ENCODE data around the gene IMPDH2.
A peak's percentile ranks its signal among the peaks of the same experiment; 100 is the strongest.
"Not testable (repeated sequence)": the region's sequence is repeated elsewhere in the genome, so short reads cannot be mapped to it uniquely, and the experiment has no call there.

The IMPDH2 gene

GRCh38 chr3:49021213-49021812 lies 7.9 kb downstream of the IMPDH2 start:
- DNase-seq, result peak; percentile 98

DNA sequence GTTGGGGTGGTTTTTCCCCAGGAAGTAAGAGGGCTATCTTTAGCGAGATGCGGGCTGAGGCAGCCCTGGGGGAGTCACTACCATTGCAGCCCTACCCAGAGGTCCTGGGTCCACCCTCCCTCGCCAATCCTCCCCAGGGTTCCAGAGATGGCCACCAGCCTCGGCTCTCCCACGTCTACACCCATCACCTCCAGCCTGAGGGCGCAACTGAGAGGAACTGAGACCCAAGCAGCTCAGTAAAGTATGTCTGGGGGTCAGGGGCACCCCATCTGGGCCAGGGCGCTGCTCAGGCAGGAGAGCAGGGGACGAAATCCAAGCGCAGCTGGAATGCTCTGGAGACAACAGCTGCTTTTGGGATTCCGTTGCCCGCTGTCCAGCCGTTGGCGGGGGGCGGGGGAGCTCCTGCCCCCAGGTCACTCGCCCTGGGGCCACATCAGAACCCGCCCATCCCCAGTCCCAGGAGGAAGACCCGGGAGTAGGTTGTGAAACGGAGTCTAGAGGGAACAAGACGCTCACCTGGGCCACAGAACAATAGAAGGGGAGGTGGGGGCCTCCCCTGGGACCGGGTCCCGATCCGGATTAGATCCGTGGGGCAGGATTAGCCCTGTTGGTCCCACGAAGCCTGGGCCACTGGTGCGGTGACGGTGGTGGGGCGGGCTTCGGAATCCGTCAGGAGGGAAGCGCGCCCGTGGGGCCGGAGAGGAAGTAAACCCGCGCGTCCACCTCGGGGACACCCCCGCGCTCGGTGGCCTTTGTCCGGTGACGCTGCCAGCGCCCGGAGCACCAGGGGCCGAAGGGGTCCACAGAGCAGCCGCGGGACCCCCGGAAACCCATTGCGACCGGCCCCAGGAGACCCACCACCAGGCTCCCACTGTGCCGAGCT lies 8.6 kb downstream of the IMPDH2 start:
- no peak for DNase-seq

- DNase-seq, result no peak
These were observed 9.3 kb downstream of the IMPDH2 start for GRCh38 chr3:49019941-49020329.

- DNase-seq, result no peak
These were observed 10.5 kb downstream of the IMPDH2 start for GRCh38 chr3:49018707-49019006.

- peak; percentile 52 for DNase-seq
These were observed 11.1 kb downstream of the IMPDH2 start, which contains the start of gene DALRD3 for GRCh38 chr3:49017971-49018706. Gene DALRD3, minus strand, starts transcription at chr3:49018580. Its CDS starts 16 bp downstream, at chr3:49018564.

- DNase-seq, result no peak
These were observed 11.8 kb downstream of the IMPDH2 start for GRCh38 chr3:49017229-49017970.

- DNase-seq, result no peak
These were observed 12.6 kb downstream of the IMPDH2 start for GRCh38 chr3:49016414-49017228.

DNA sequence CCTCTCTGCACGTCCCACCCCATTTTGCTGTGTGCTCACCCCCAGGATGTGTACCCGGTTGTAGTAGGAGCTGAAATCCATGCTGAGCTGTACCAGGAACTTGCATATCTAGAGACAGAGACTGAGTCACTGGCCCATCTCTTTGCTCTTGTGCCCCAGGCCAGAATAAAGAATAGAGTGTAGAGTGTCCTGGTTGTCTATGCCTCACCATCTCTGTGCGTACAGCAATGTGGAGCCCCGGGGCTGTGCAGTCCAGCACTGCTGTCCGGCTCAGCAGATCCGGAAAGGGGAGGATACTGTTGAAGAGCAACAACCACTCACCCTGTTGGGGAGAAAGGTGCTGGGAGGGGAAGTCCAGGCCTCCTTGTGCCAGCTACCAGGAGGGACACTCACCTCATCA lies 13.4 kb downstream of the IMPDH2 start:
- DNase-seq, result no peak

DNA sequence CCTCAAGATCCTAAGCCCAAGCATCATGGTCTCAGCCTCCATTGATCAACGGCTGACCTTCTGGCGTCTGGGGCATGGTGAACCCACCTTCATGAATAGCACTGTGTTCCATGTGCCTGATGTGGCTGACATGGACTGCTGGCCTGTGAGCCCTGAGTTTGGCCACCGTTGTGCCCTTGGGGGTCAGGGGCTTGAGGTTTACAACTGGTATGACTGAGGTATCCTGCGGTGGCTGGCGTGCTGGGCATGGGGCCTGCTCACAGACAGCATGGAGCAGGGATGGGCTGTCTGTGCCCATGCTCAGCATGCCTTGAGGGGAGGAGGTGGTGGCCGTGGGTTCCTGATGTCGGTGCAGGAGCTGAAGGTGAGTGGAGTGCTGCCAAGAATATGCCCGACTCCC lies 14.1 kb downstream of the IMPDH2 start:
- DNase-seq, result no peak

- no peak for DNase-seq
These were observed 15.2 kb downstream of the IMPDH2 start for GRCh38 chr3:49013738-49014660.

GRCh38 chr3:49013113-49013737 lies 16.0 kb downstream of the IMPDH2 start:
- no peak for DNase-seq

DNA sequence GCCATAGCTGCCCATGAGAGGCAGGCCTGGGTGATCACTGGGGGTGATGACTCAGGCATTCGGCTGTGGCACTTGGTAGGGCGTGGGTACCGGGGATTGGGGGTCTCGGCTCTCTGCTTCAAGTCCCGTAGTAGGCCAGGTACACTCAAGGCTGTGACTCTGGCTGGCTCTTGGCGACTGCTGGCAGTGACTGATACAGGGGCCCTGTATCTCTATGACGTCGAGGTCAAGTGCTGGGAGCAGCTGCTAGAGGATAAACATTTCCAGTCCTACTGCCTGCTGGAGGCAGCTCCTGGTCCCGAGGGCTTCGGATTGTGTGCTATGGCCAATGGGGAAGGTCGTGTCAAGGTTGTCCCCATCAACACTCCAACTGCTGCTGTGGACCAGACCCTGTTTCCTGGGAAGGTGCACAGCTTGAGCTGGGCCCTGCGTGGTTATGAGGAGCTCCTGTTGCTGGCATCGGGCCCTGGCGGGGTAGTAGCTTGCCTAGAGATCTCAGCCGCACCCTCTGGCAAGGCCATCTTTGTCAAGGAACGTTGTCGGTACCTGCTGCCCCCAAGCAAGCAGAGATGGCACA lies 16.7 kb downstream of the IMPDH2 start:
- no peak for DNase-seq

GRCh38 chr3:49009396-49009795 lies 19.8 kb downstream of the IMPDH2 start:
- no peak for DNase-seq

GRCh38 chr3:49008627-49009026 lies 20.6 kb downstream of the IMPDH2 start:
- DNase-seq, result not testable (repeated sequence)

- peak; percentile 89 for DNase-seq
These were observed 21.2 kb downstream of the IMPDH2 start for GRCh38 chr3:49007771-49008528.

DNA sequence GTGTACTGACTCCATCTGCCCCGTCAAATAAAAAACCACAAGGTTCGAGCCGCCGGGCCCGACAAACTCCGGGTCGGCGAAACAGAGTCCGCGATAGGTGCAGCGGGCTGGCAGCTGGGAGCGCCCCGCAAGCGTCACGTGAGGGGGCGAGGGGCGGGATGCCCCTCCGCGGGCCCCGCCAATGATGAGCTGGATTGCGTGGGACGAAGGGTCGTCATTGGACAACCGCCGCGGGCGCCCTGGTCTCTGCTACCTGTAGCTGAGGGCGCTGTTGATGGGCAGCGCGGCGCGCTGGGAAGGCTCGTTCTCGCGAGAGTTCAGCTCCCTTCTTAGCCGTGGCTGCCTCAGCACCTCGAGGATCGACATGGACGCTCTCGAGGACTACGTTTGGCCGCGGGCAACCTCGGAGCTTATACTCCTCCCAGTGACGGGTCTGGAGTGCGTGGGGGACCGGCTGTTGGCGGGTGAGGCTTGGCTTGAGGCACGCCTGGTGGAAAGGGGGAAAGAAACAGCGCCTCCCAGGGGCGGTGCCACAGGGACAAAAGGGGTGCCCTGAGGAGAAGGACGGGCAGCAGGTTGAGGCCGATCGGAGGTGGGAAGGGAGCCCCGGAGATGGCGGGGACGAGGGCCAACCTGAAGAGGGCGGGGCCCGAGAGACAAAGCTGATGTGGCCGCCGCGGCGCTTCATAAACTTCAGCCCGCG lies 22.0 kb downstream of the IMPDH2 start, which contains the start of gene WDR6:
Gene WDR6, plus strand, starts transcription at position 324 of the 703 bp plus-strand sequence. Its CDS starts 41 bp downstream, at position 365.
- DNase-seq, result peak; percentile 98

GRCh38 chr3:49006408-49007067 lies 22.7 kb downstream of the IMPDH2 start:
- peak; percentile 15 for DNase-seq

- no peak for DNase-seq
These were observed 23.2 kb downstream of the IMPDH2 start for GRCh38 chr3:49005998-49006397.

Data from fibroblast of upper back skin (primary cell).